Neural progenitor cell (in vitro differentiated cells): Measurements from ENCODE around the gene RALGAPB.

Experiments
- EZH2 ChIP-seq: fragments of 200-600 bp; sonication (generic); IDR thresholded peaks from 2 replicates; pipeline ENCODE4 v1.6.1; 2017; ENCODE audit warnings: antibody characterized with exemption, mild to moderate bottlenecking, moderate library complexity
- TF ChIP-seq, protein P1 (sequence below): fragments of 200-600 bp; sonication (generic); IDR thresholded peaks from 2 replicates; pipeline ENCODE4 v1.5.1; 2017; ENCODE audit warnings: antibody characterized with exemption, mild to moderate bottlenecking

DNA sequence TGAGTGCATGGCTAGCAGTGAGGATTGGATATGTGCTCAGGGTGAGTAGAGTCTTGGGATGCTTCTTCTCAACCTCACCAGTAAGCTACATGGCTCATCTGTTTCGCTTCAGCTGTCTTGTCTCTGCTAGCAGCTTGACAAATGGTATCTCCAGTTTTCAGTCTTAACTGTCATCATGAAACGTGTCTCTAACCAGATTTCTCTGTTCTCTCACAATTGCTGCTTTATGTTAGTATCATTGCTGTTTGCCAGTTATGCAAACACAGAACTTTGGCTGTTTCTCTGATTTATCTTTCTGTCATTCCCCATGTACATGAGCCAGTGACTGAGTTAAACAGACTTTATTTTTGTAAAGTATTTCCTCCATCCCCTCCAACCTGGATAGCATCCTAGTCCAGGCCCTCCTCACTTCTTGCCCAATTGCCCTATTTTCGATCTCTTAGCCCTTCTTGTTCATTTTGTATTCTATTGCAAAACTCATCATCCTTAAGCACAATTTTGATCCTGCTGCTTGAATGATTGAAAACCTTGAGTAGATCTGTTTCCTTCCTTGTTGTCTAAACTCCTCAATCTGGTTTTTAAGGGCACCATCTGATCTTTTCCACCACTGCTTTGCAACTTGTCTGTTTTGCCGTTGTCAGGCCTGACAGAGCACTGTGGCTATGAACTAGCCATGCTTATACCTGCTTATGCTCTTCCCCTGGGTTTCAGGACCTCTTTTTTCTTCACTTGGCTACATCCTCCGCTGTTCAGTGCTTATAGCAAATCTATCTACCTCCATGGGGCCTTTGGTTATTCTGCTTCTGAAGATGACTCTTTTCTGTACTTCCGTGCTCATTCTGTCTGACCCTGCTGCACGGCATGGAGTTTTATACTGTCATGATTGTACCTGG, 70.6 kb downstream of the RALGAPB start:
- no peak for TF ChIP-seq EZH2
- TF ChIP-seq, protein P1, sequence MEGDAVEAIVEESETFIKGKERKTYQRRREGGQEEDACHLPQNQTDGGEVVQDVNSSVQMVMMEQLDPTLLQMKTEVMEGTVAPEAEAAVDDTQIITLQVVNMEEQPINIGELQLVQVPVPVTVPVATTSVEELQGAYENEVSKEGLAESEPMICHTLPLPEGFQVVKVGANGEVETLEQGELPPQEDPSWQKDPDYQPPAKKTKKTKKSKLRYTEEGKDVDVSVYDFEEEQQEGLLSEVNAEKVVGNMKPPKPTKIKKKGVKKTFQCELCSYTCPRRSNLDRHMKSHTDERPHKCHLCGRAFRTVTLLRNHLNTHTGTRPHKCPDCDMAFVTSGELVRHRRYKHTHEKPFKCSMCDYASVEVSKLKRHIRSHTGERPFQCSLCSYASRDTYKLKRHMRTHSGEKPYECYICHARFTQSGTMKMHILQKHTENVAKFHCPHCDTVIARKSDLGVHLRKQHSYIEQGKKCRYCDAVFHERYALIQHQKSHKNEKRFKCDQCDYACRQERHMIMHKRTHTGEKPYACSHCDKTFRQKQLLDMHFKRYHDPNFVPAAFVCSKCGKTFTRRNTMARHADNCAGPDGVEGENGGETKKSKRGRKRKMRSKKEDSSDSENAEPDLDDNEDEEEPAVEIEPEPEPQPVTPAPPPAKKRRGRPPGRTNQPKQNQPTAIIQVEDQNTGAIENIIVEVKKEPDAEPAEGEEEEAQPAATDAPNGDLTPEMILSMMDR, result no peak
